SU-DHL-6 (cell line): ENCODE results near the gene RNF7.

Experiments
- H2AFZ ChIP-seq: fragments of 200-600 bp; sonication (generic); 2 replicates; pipeline ENCODE4 v1.6.1; 2014; ENCODE audit warnings: low read depth, mild to moderate bottlenecking, moderate library complexity, mixed read lengths, antibody characterized with exemption, low read length; ENCODE audit not compliant: severe bottlenecking
- H3F3A ChIP-seq: fragments of 200-600 bp; shearing (Covaris generic); 2 replicates; pipeline ENCODE4 v1.6.0; 2016; ENCODE audit warnings: antibody characterized with exemption, mild to moderate bottlenecking; ENCODE audit not compliant: insufficient read depth
- H3K27ac ChIP-seq: fragments of 200-600 bp; sonication (generic); 2 replicates; pipeline ENCODE4 v1.5.1; 2016; ENCODE audit warnings: low read depth, mild to moderate bottlenecking, low read length, moderate library complexity, mixed read lengths
- H3K27me3 ChIP-seq: fragments of 200-600 bp; sonication (generic), shearing (Covaris generic); 2 replicates; pipeline ENCODE4 v1.6.0; 2014; ENCODE audit warnings: mild to moderate bottlenecking, low read length
- H3K36me3 ChIP-seq: fragments of 200-600 bp; sonication (generic); 2 replicates; pipeline ENCODE4 v1.6.1; 2014; ENCODE audit warnings: mild to moderate bottlenecking, low read length, mixed read lengths
- H3K4me2 ChIP-seq: fragments of 300-600, 200-600 bp; shearing (Covaris generic), sonication (generic); 2 replicates; pipeline ENCODE4 v1.6.0; 2014; ENCODE audit warnings: low read length, low read depth, mild to moderate bottlenecking; ENCODE audit not compliant: poor library complexity, severe bottlenecking
- H3K4me3 ChIP-seq: fragments of 200-600 bp; sonication (generic); 2 replicates; pipeline ENCODE4 v1.5.1; 2014; ENCODE audit warnings: antibody characterized with exemption, low read length, mild to moderate bottlenecking, mixed read lengths; ENCODE audit not compliant: insufficient read depth, poor library complexity, severe bottlenecking
- H3K79me2 ChIP-seq: fragments of 200-600 bp; sonication (generic); 2 replicates; pipeline ENCODE4 v1.6.1; 2014; ENCODE audit warnings: mild to moderate bottlenecking, low read length, moderate library complexity; ENCODE audit not compliant: insufficient read depth
- H3K9ac ChIP-seq: fragments of 200-600 bp; sonication (generic); 2 replicates; pipeline ENCODE4 v1.7.0; 2014; ENCODE audit warnings: mild to moderate bottlenecking, low read length
- H3K9me2 ChIP-seq: fragments of 200-600 bp; sonication (generic); replicated peaks from 2 replicates; pipeline ENCODE4 v1.6.1; 2014; ENCODE audit warnings: low read length; ENCODE audit not compliant: insufficient read depth
- H3K9me3 ChIP-seq: fragments of 200-600 bp; sonication (generic); 2 replicates; pipeline ENCODE4 v1.6.1; 2014; ENCODE audit warnings: low read length, mixed read lengths; ENCODE audit not compliant: insufficient read depth
- H4K20me1 ChIP-seq: fragments of 200-600 bp; sonication (generic); 2 replicates; pipeline ENCODE4 v1.6.1; 2014; ENCODE audit warnings: low read depth, mild to moderate bottlenecking, antibody characterized with exemption, low read length, moderate library complexity, mixed read lengths
- EZH2phosphoT487 ChIP-seq: fragments of 200-600 bp; sonication (generic), shearing (Covaris generic); conservative IDR thresholded peaks from 2 replicates; pipeline ENCODE4 v1.6.1; 2018; ENCODE audit warnings: mild to moderate bottlenecking, antibody characterized with exemption, low read length, moderate library complexity, mixed read lengths
- TF ChIP-seq, protein P1 (sequence below): fragments of 200-600 bp; sonication (generic); IDR thresholded peaks from one replicate; pipeline ENCODE4 v1.5.1; 2017; ENCODE audit warnings: antibody characterized with exemption, mild to moderate bottlenecking, low read length, moderate library complexity; ENCODE audit not compliant: insufficient read depth, poor library complexity, severe bottlenecking

The RNF7 gene

DNA sequence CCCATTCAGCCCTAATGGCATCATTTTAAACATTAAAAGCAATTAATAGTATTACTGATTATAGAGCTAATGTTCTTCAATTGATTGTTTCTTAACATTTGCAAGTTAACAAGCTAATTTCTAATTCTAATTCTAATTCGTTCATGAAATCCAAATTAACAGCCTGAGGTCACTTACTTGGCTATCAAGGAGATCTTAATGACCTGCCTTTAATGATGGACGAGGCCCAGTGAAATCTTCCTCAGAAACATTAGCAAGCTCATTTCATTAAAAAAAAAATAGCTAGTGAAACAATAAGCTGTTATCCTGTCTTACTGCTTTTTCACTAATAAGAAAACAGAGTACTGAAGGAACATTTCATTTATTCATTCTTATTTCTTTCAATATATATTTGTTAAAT is 15.4 kb upstream of the RNF7 start:
- Histone ChIP-seq H3K9ac (no peak overlapping the region), H3K9me3 (no peaks in the 10 kb centered on the region), H3K4me2 (no peak overlapping the region), H3K9me2 (no peaks in the 10 kb centered on the region), H3F3A (no peaks in the 10 kb centered on the region), H2AFZ (no peak overlapping the region), H3K36me3 (no peaks in the 10 kb centered on the region), H3K79me2 (no peaks in the 10 kb centered on the region), H3K27ac (no peak overlapping the region), H3K27me3 (no peaks in the 10 kb centered on the region), H3K4me3 (no peak overlapping the region), H4K20me1 (no peaks in the 10 kb centered on the region)
- TF ChIP-seq EZH2phosphoT487: no peak
- TF ChIP-seq, protein P1, sequence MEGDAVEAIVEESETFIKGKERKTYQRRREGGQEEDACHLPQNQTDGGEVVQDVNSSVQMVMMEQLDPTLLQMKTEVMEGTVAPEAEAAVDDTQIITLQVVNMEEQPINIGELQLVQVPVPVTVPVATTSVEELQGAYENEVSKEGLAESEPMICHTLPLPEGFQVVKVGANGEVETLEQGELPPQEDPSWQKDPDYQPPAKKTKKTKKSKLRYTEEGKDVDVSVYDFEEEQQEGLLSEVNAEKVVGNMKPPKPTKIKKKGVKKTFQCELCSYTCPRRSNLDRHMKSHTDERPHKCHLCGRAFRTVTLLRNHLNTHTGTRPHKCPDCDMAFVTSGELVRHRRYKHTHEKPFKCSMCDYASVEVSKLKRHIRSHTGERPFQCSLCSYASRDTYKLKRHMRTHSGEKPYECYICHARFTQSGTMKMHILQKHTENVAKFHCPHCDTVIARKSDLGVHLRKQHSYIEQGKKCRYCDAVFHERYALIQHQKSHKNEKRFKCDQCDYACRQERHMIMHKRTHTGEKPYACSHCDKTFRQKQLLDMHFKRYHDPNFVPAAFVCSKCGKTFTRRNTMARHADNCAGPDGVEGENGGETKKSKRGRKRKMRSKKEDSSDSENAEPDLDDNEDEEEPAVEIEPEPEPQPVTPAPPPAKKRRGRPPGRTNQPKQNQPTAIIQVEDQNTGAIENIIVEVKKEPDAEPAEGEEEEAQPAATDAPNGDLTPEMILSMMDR: no peak

DNA sequence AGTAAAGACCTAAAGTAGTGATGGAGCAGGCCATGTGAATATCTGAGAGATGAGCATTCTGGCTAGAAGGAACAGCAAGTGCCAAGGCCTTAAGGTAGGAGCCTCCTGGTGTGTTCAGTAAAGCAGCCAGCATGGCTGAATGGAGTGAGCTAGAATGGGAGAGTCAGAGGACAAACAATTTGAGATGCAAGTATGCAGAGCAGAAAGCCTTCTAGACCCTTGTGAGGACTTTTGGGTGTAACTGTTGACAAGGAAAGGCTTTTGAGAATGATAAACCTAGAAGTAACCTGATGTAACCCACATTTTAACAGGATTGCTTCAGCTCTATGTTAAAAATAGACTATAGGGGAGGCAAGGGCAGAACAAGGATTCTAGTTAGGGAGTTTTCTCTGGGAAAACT is 14.8 kb upstream of the RNF7 start:
- no peak overlapping the region for H3K9ac ChIP-seq
- H3K9me3 ChIP-seq: no peaks in the 10 kb centered on the region
- H3K36me3 ChIP-seq: no peaks in the 10 kb centered on the region
- H3K79me2 ChIP-seq: no peaks in the 10 kb centered on the region
- no peaks in the 10 kb centered on the region for H3K27me3 ChIP-seq
- H3K9me2 ChIP-seq: no peaks in the 10 kb centered on the region
- H3F3A ChIP-seq: no peaks in the 10 kb centered on the region
- no peak overlapping the region for H3K4me3 ChIP-seq
- H2AFZ ChIP-seq: no peak overlapping the region
- TF ChIP-seq, protein P1: no peak
- no peak for TF ChIP-seq EZH2phosphoT487
- H4K20me1 ChIP-seq: no peaks in the 10 kb centered on the region
- H3K27ac ChIP-seq: no peak overlapping the region
- no peak overlapping the region for H3K4me2 ChIP-seq

DNA sequence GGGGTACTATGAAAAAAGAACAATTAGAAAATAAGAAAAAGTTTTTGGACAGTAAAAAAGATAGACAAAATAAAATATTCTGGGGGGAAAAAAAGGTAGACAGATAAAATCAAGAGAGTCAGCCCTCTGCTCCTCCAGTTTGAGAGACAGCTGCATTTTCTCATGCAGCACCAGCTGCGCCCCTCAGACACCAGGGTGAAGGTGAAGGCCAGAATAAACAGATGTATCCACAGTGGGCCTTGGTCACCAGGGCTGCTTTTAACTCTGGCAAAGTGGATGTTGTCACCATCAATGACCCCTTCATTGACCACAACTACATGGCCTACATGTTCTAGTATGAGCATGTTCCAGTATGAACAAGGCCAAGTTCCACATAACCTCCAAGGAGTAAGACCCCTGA is 13.9 kb upstream of the RNF7 start:
- H3K9me3 ChIP-seq: no peaks in the 10 kb centered on the region
- no peaks in the 10 kb centered on the region for H3K36me3 ChIP-seq
- no peaks in the 10 kb centered on the region for H3K27me3 ChIP-seq
- H3K9me2 ChIP-seq: no peaks in the 10 kb centered on the region
- TF ChIP-seq EZH2phosphoT487: no peak
- H2AFZ ChIP-seq: no peak overlapping the region
- no peaks in the 10 kb centered on the region for H3K79me2 ChIP-seq
- H3K27ac ChIP-seq: no peak overlapping the region
- no peak overlapping the region for H3K4me3 ChIP-seq
- H4K20me1 ChIP-seq: no peaks in the 10 kb centered on the region
- H3K4me2 ChIP-seq: no peak overlapping the region
- H3K9ac ChIP-seq: no peak overlapping the region
- H3F3A ChIP-seq: no peaks in the 10 kb centered on the region

DNA sequence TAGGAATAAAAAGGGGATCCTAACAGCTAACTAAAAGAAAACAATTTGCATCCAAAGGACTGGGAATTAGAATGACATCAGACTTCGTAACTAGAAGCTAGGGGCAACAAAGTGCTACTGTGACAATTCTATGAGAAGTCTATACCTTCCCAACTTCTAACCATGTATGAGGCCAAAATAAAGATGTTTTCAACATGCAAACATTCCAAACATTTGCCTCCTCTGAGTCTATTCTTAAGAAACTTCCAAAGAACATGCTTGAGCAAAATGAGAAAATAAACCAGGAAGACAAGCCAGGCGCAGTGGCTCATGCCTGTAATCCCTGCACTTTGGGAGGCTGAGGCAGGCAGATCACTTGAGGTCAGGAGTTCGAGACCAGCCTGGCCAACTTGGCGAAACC is 13.1 kb upstream of the RNF7 start:
- no peak overlapping the region for H2AFZ ChIP-seq
- TF ChIP-seq, protein P1: no peak
- TF ChIP-seq EZH2phosphoT487: no peak
- no peaks in the 10 kb centered on the region for H3K36me3 ChIP-seq
- H4K20me1 ChIP-seq: no peaks in the 10 kb centered on the region
- H3K27me3 ChIP-seq: no peaks in the 10 kb centered on the region
- no peaks in the 10 kb centered on the region for H3K9me3 ChIP-seq
- H3K4me2 ChIP-seq: no peak overlapping the region
- no peaks in the 10 kb centered on the region for H3K79me2 ChIP-seq
- H3K4me3 ChIP-seq: no peak overlapping the region
- no peak overlapping the region for H3K27ac ChIP-seq
- H3K9me2 ChIP-seq: no peaks in the 10 kb centered on the region
- no peak overlapping the region for H3K9ac ChIP-seq
- H3F3A ChIP-seq: no peaks in the 10 kb centered on the region
